PC-9 (cell line): ENCODE results near the gene GTF3C4. TPM values are rescaled to one million over a fixed set of nuclear protein-coding genes. Genes with fewer than 3 reads are reported as not detected.

ENCODE experiments used
- BruUV-seq: library from RNA; stranded (reverse); fragments of 400-500 nt; replicated peaks from 2 replicates; lab custom pipeline; 2021; lab: Mats Ljungman, UMichigan
- CTCF ChIA-PET: fragments of 300-600 bp; sonication (Branson Sonifier 250); formaldehyde crosslinking; loops from one replicate; lab custom pipeline; 2022; ENCODE audit warnings: antibody characterized with exemption; lab: Charles Lee
- POLR2A ChIA-PET: fragments of 300-600 bp; sonication (Branson Sonifier 250); formaldehyde crosslinking; loops from one replicate; lab custom pipeline; 2022; ENCODE audit warnings: antibody characterized with exemption; ENCODE audit not compliant: unreplicated experiment; lab: Charles Lee
- DNase-seq, 2 experiments: peaks; one replicate each; pipeline versions ENCODE4 v3.0.0 to v3.0.0-alpha.2; 2015 to 2022; ENCODE audit warnings: mixed read lengths in 1 of 2
- H2AFZ ChIP-seq: fragments of 200-600 bp; sonication (generic); 2 replicates; pipeline ENCODE4 v1.8.1; 2017; ENCODE audit warnings: antibody characterized with exemption
- H3F3A ChIP-seq: fragments of 200-600 bp; sonication (generic); 2 replicates; pipeline ENCODE4 v1.8.1; 2017; ENCODE audit warnings: antibody characterized with exemption, mild to moderate bottlenecking, low read depth; ENCODE audit not compliant: insufficient read depth
- H3K27ac ChIP-seq: fragments of 200-600 bp; sonication (generic); 2 replicates; pipeline ENCODE4 v1.6.1; 2016; ENCODE audit warnings: mixed run types
- H3K27me3 ChIP-seq: fragments of 200-600 bp; sonication (generic); 2 replicates; pipeline ENCODE4 v1.6.1; 2016; ENCODE audit warnings: low read depth, mixed run types; ENCODE audit not compliant: insufficient read depth
- H3K36me3 ChIP-seq: fragments of 200-600 bp; sonication (generic); 2 replicates; pipeline ENCODE4 v1.6.1; 2016; ENCODE audit warnings: low read depth, mixed run types
- H3K4me1 ChIP-seq: fragments of 200-600 bp; sonication (generic); replicated peaks from 2 replicates; pipeline ENCODE4 v1.6.1; 2016; ENCODE audit warnings: mixed run types; ENCODE audit not compliant: insufficient read depth
- H3K4me2 ChIP-seq: fragments of 200-600 bp; sonication (generic); 2 replicates; pipeline ENCODE4 v1.6.1; 2017; ENCODE audit warnings: mixed run types
- H3K4me3 ChIP-seq: fragments of 200-600 bp; sonication (generic); 2 replicates; pipeline ENCODE4 v1.6.1; 2016; ENCODE audit warnings: mixed run types
- H3K79me2 ChIP-seq: fragments of 200-600 bp; sonication (generic); 2 replicates; pipeline ENCODE4 v1.6.1; 2017; ENCODE audit warnings: low read depth, mixed run types
- H3K9me2 ChIP-seq: fragments of 200-600 bp; sonication (generic); 2 replicates; pipeline ENCODE4 v1.8.1; 2017; ENCODE audit warnings: mild to moderate bottlenecking; ENCODE audit not compliant: insufficient read depth
- H3K9me3 ChIP-seq: fragments of 200-600 bp; sonication (generic); 2 replicates; pipeline ENCODE4 v1.8.1; 2016; ENCODE audit warnings: low read depth; ENCODE audit not compliant: insufficient read depth
- H4K20me1 ChIP-seq: fragments of 200-600 bp; sonication (generic); 2 replicates; pipeline ENCODE4 v1.8.1; 2017; ENCODE audit not compliant: insufficient read depth
- CTCF ChIP-seq: fragments of 200-600 bp; sonication (generic); conservative IDR thresholded peaks from 2 replicates; pipeline ENCODE4 v1.6.1; 2017; ENCODE audit warnings: mixed run types, antibody characterized with exemption, mild to moderate bottlenecking, moderate library complexity
- EZH2 ChIP-seq: fragments of 200-600 bp; sonication (generic); IDR thresholded peaks from 2 replicates; pipeline ENCODE4 v1.8.0; 2017; ENCODE audit warnings: antibody characterized with exemption, low read depth
- intact Hi-C: fragments of 100-400 bp; cut with micrococcal nuclease; formaldehyde crosslinking; loops from one replicate; pipeline ENCODE4 v1.10.0; 2022; ENCODE audit not compliant: unreplicated experiment
- total RNA-seq: library from RNA; stranded (reverse); gene quantifications from 2 replicates; pipeline ENCODE4 v1.2.3, GENCODE V29; 2021

GTF3C4 gene
- total RNA-seq, 1 experiment from 2014 or later, result 24.7 TPM

GRCh38 chr9:132648685-132649084 lies 21.6 kb upstream of the GTF3C4 start:
- H3K9me3 ChIP-seq, result no peaks in the 10 kb centered on the region
- CTCF ChIA-PET, result no interaction called here
- BruUV-seq, result no TSS peak
- intact Hi-C loops, result no loop called here
- H3K4me1 ChIP-seq, result 0 out of 2 replicates have a peak, but pooled peaks cover 5% of the 10 kb centered on the region
- POLR2A ChIA-PET, result no interaction called here
- H3K4me2 ChIP-seq, result no peak overlapping the region
- H3K4me3 ChIP-seq, result no peak overlapping the region
- H3K36me3 ChIP-seq, result peaks cover 50% of the 10 kb centered on the region
- no peak overlapping the region for H2AFZ ChIP-seq
- no peaks in the 10 kb centered on the region for H3K9me2 ChIP-seq
- H3K79me2 ChIP-seq, result no peaks in the 10 kb centered on the region
- TF ChIP-seq EZH2 (no peak), CTCF (no peak)
- no peak overlapping the region for H3K27ac ChIP-seq
- H3F3A ChIP-seq, result peaks cover 5% of the 10 kb centered on the region; the same call in 1 of the 2 replicates
- H4K20me1 ChIP-seq, result peaks cover 31% of the 10 kb centered on the region; the same call in 1 of the 2 replicates
- no peaks in the 10 kb centered on the region for H3K27me3 ChIP-seq
- DNase-seq, result no peak

GRCh38 chr9:132651259-132651658 lies 19.0 kb upstream of the GTF3C4 start:
- H3K79me2 ChIP-seq, result no peaks in the 10 kb centered on the region
- H3K4me1 ChIP-seq, result 0 out of 2 replicates have a peak, but pooled peaks cover 5% of the 10 kb centered on the region
- intact Hi-C loops, result loop anchor here (1.0 kb wide), 2 partner anchors 148 to 240 kb away; no protein-coding TSS in a partner anchor
- CTCF ChIA-PET, result interaction anchor here (0.6 to 1.2 kb wide), 2 partner anchors 148 to 150 kb away, joined by 3 read pairs; no protein-coding TSS in a partner anchor
- POLR2A ChIA-PET, result interaction anchor here (0.6 kb wide), 1 partner anchor 18 kb away, joined by 5 read pairs; no protein-coding TSS in a partner anchor
- H3K4me2 ChIP-seq, result no peak overlapping the region
- H3K9me2 ChIP-seq, result no peaks in the 10 kb centered on the region
- peaks cover 5% of the 10 kb centered on the region; the same call in 1 of the 2 replicates for H3F3A ChIP-seq
- BruUV-seq, result no TSS peak
- no peak overlapping the region for H3K27ac ChIP-seq
- H2AFZ ChIP-seq, result no peak overlapping the region
- H3K36me3 ChIP-seq, result peaks cover 43% of the 10 kb centered on the region
- peaks cover 26% of the 10 kb centered on the region for H4K20me1 ChIP-seq
- peak; percentile 45 to 71 for DNase-seq
- no peaks in the 10 kb centered on the region for H3K27me3 ChIP-seq
- no peaks in the 10 kb centered on the region for H3K9me3 ChIP-seq
- TF ChIP-seq EZH2 (no peak), CTCF (peak; percentile 64; the same call in 1 of the 2 replicates)
- no peak overlapping the region for H3K4me3 ChIP-seq

DNA sequence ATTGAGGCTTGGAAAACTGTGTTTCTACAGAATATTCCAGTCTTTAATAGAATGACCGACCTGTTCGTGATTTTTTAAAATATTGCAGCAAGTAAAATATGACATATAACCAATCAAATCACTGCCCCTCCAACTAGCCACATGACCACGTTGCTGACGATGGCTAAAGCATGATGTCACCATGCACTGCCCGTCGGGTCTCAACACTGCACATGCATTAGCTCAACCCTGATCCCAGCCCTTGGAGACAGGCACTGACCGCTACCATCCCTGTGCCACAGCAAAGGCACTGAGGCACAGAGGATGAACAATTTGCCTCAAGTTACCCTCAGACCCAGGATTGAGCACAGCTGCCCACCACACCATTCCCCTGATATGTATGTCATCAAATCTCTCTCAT lies 14.0 kb upstream of the GTF3C4 start:
- H3K27ac ChIP-seq, result no peak overlapping the region
- TF ChIP-seq EZH2 (no peak), CTCF (no peak)
- no peaks in the 10 kb centered on the region; the same call in 1 of the 2 replicates for H3K79me2 ChIP-seq
- intact Hi-C loops, result no loop called here
- H4K20me1 ChIP-seq, result peaks cover 11% of the 10 kb centered on the region
- H3K4me3 ChIP-seq, result no peak overlapping the region
- no peaks in the 10 kb centered on the region for H3K27me3 ChIP-seq
- H3K4me2 ChIP-seq, result no peak overlapping the region
- no peaks in the 10 kb centered on the region for H3K9me3 ChIP-seq
- ChIA-PET POLR2A (no interaction called here), CTCF (no interaction called here)
- H3K36me3 ChIP-seq, result peaks cover 20% of the 10 kb centered on the region; the same call in 1 of the 2 replicates
- no TSS peak for BruUV-seq
- H2AFZ ChIP-seq, result no peak overlapping the region
- no peak for DNase-seq
- H3F3A ChIP-seq, result peaks cover 5% of the 10 kb centered on the region
- H3K4me1 ChIP-seq, result 0 out of 2 replicates have a peak, but pooled peaks cover 5% of the 10 kb centered on the region
- H3K9me2 ChIP-seq, result no peaks in the 10 kb centered on the region
